Measurements from ENCODE around the gene ASCC3.

ASCC3 gene

GRCh38 chr6:100905067-100905466 is 23.9 kb upstream of the ASCC3 start:
- Histone ChIP-seq H3K4me1 (ENCODE audit: insufficient read depth, low read length) (peaks cover 19% of the 10 kb centered on the region), H3K4me3 (ENCODE audit: low read depth in 1 of 2, low read length in 2 of 2) (no peak overlapping the region), H3K9me3 (ENCODE audit: insufficient read depth, low read length, severe bottlenecking) (no peaks in the 10 kb centered on the region), H2AFZ (ENCODE audit: low read depth, low read length) (no peak overlapping the region), H3K4me2 (ENCODE audit: insufficient read depth, low read length) (peak overlapping the region; percentile 21; the same call in 1 of the 2 replicates), H3K79me2 (ENCODE audit: insufficient read depth, low read length) (no peaks in the 10 kb centered on the region), H3K27ac (ENCODE audit: low read length) (no peak overlapping the region), H3K27me3 (ENCODE audit: insufficient read depth, low read length, poor library complexity) (no peaks in the 10 kb centered on the region), H4K20me1 (ENCODE audit: insufficient read depth, low read length) (no peaks in the 10 kb centered on the region), H3K9ac (ENCODE audit: low read depth, low read length) (no peak overlapping the region), H3K36me3 (ENCODE audit: insufficient read depth, low read length) (no peaks in the 10 kb centered on the region)
- DNase-seq (peak; percentile 65), ATAC-seq (ENCODE audit: insufficient read depth, low read depth) (peak; percentile 98)
- TF ChIP-seq EZH2 (IDR thresholded peaks at IDR 0.05; ENCODE audit: borderline replicate concordance, low read depth, low read length, severe bottlenecking) (no peak), CTCF (IDR thresholded peaks at IDR 0.05; ENCODE audit: borderline replicate concordance, extremely low read depth, low read length, poor library complexity, severe bottlenecking) (no peak)

DNA sequence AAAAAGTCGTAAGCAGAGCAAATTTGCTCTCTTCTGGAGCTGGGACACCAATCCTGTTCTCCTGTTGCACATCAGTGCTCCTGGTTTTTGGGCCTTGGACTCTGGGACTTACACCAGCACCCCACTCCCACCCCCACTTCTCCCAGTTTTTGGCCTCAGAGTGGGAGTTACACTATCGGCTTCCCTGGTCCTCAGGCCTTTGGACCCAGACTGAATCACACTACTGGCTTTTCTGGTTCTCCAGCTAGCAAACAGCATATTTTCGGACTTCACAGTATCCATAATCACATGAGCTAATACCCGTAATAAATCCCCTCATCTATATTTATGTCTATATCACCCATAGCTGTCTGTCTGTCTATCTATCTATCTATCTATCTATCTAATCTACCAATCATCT is 23.2 kb upstream of the ASCC3 start:
- H4K20me1 ChIP-seq (ENCODE audit: insufficient read depth, low read length), result no peaks in the 10 kb centered on the region
- no peak overlapping the region for H3K27ac ChIP-seq (ENCODE audit: low read length)
- no peaks in the 10 kb centered on the region for H3K36me3 ChIP-seq (ENCODE audit: insufficient read depth, low read length)
- no peaks in the 10 kb centered on the region for H3K9me3 ChIP-seq (ENCODE audit: insufficient read depth, low read length, severe bottlenecking)
- no peak for TF ChIP-seq CTCF (IDR thresholded peaks at IDR 0.05; ENCODE audit: borderline replicate concordance, extremely low read depth, low read length, poor library complexity, severe bottlenecking)
- no peak for TF ChIP-seq EZH2 (IDR thresholded peaks at IDR 0.05; ENCODE audit: borderline replicate concordance, low read depth, low read length, severe bottlenecking)
- H3K4me3 ChIP-seq (ENCODE audit: low read depth in 1 of 2, low read length in 2 of 2), result no peak overlapping the region
- H3K4me1 ChIP-seq (ENCODE audit: insufficient read depth, low read length), result peaks cover 19% of the 10 kb centered on the region
- H3K79me2 ChIP-seq (ENCODE audit: insufficient read depth, low read length), result no peaks in the 10 kb centered on the region
- no peak overlapping the region for H2AFZ ChIP-seq (ENCODE audit: low read depth, low read length)
- ATAC-seq (ENCODE audit: insufficient read depth, low read depth) (no peak), DNase-seq (no peak)
- no peak overlapping the region for H3K4me2 ChIP-seq (ENCODE audit: insufficient read depth, low read length)
- no peaks in the 10 kb centered on the region for H3K27me3 ChIP-seq (ENCODE audit: insufficient read depth, low read length, poor library complexity)
- no peak overlapping the region for H3K9ac ChIP-seq (ENCODE audit: low read depth, low read length)

DNA sequence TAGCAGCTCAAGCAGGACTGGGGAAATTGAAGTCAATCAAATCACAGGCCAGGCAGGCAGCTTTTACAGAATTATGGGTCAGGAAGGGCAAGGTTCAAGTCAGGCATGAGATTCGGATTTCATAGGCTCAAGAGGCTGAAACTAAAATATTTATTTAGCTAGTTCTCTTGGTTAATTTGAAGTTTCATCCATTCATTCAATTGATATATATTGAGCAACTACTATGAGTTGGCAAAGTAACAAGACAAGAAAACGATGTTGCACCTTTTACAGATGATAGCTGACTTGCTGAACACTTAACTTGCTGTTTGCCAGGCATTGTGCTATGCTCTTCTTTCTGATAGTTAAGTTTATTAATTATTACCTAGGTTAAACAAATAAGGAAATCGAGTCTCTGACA is 20.5 kb upstream of the ASCC3 start:
- Histone ChIP-seq H3K9me3 (ENCODE audit: insufficient read depth, low read length, severe bottlenecking) (peaks cover 5% of the 10 kb centered on the region), H3K4me3 (ENCODE audit: low read depth in 1 of 2, low read length in 2 of 2) (no peak overlapping the region), H3K9ac (ENCODE audit: low read depth, low read length) (no peak overlapping the region), H3K4me1 (ENCODE audit: insufficient read depth, low read length) (peaks cover 19% of the 10 kb centered on the region), H3K36me3 (ENCODE audit: insufficient read depth, low read length) (no peaks in the 10 kb centered on the region), H3K79me2 (ENCODE audit: insufficient read depth, low read length) (no peaks in the 10 kb centered on the region), H3K27ac (ENCODE audit: low read length) (no peak overlapping the region), H4K20me1 (ENCODE audit: insufficient read depth, low read length) (no peaks in the 10 kb centered on the region), H3K27me3 (ENCODE audit: insufficient read depth, low read length, poor library complexity) (no peaks in the 10 kb centered on the region), H2AFZ (ENCODE audit: low read depth, low read length) (no peak overlapping the region), H3K4me2 (ENCODE audit: insufficient read depth, low read length) (no peak overlapping the region)
- ATAC-seq (ENCODE audit: insufficient read depth, low read depth) (no peak), DNase-seq (no peak)
- TF ChIP-seq CTCF (IDR thresholded peaks at IDR 0.05; ENCODE audit: borderline replicate concordance, extremely low read depth, low read length, poor library complexity, severe bottlenecking) (no peak), EZH2 (IDR thresholded peaks at IDR 0.05; ENCODE audit: borderline replicate concordance, low read depth, low read length, severe bottlenecking) (no peak)

- no peak overlapping the region for H3K4me3 ChIP-seq (ENCODE audit: low read depth in 1 of 2, low read length in 2 of 2)
- H3K4me2 ChIP-seq (ENCODE audit: insufficient read depth, low read length), result no peak overlapping the region
- H3K79me2 ChIP-seq (ENCODE audit: insufficient read depth, low read length), result no peaks in the 10 kb centered on the region
- DNase-seq (no peak), ATAC-seq (ENCODE audit: insufficient read depth, low read depth) (no peak)
- H3K36me3 ChIP-seq (ENCODE audit: insufficient read depth, low read length), result no peaks in the 10 kb centered on the region
- H3K27me3 ChIP-seq (ENCODE audit: insufficient read depth, low read length, poor library complexity), result no peaks in the 10 kb centered on the region
- H3K4me1 ChIP-seq (ENCODE audit: insufficient read depth, low read length), result peaks cover under 1% of the 10 kb centered on the region; the same call in 1 of the 2 replicates
- H3K27ac ChIP-seq (ENCODE audit: low read length), result no peak overlapping the region
- H3K9ac ChIP-seq (ENCODE audit: low read depth, low read length), result no peak overlapping the region
- H3K9me3 ChIP-seq (ENCODE audit: insufficient read depth, low read length, severe bottlenecking), result peaks cover 5% of the 10 kb centered on the region
- H4K20me1 ChIP-seq (ENCODE audit: insufficient read depth, low read length), result no peaks in the 10 kb centered on the region
- TF ChIP-seq CTCF (IDR thresholded peaks at IDR 0.05; ENCODE audit: borderline replicate concordance, extremely low read depth, low read length, poor library complexity, severe bottlenecking), result no peak
- no peak for TF ChIP-seq EZH2 (IDR thresholded peaks at IDR 0.05; ENCODE audit: borderline replicate concordance, low read depth, low read length, severe bottlenecking)
- H2AFZ ChIP-seq (ENCODE audit: low read depth, low read length), result no peak overlapping the region
Observed at GRCh38 chr6:100899202-100899601, 18.1 kb upstream of the ASCC3 start.
